Spleen (tissue), 11 donors: ENCODE measurements around the gene TMEM163. TPM values are rescaled to one million over a fixed set of nuclear protein-coding genes. Genes with fewer than 3 reads are reported as not detected.

ENCODE experiments used
- DNase-seq: peaks from one replicate; pipeline ENCODE4 v3.0.0-alpha.2; 2020
- H3K27ac ChIP-seq, 8 donors: fragments of 200-600 bp; sonication (generic) in 7 of 8; 1 replicate in 4 of 8; 2 replicates in 4 of 8; pipeline versions ENCODE4 v1.5.0 to v1.8.0; 2016 to 2021; ENCODE audit warnings: inconsistent platforms in 4 of 8, mild to moderate bottlenecking in 4 of 8, moderate library complexity in 1 of 8
- H3K27me3 ChIP-seq, 7 donors: fragments of 200-600 bp; sonication (generic) in 6 of 7; replicated peaks in 1 of 7; 1 replicate in 4 of 7; 2 replicates in 3 of 7; pipeline versions ENCODE4 v1.5.0 to v1.8.0; 2016 to 2021; ENCODE audit warnings: inconsistent platforms in 3 of 7, mild to moderate bottlenecking in 1 of 7
- H3K36me3 ChIP-seq, 6 donors: fragments of 200-600 bp; sonication (generic) in 5 of 6; 1 replicate in 4 of 6; 2 replicates in 2 of 6; pipeline versions ENCODE4 v1.5.0 to v1.8.0; 2016 to 2021; ENCODE audit warnings: inconsistent platforms in 2 of 6
- H3K4me1 ChIP-seq, 6 donors: fragments of 200-600 bp; sonication (generic) in 5 of 6; 1 replicate in 3 of 6; 2 replicates in 3 of 6; pipeline versions ENCODE4 v1.5.0 to v1.8.0; 2016 to 2021; ENCODE audit warnings: inconsistent platforms in 3 of 6
- H3K4me3 ChIP-seq, 8 donors: fragments of 200-600 bp; sonication (generic) in 7 of 8; 1 replicate in 4 of 8; 2 replicates in 4 of 8; pipeline versions ENCODE4 v1.5.0 to v1.8.0; 2016 to 2021; ENCODE audit warnings: inconsistent platforms in 4 of 8, mild to moderate bottlenecking in 4 of 8, moderate library complexity in 2 of 8
- H3K9me3 ChIP-seq, 8 donors: fragments of 200-600 bp; sonication (generic) in 7 of 8; 1 replicate in 4 of 8; 2 replicates in 4 of 8; pipeline versions ENCODE4 v1.5.0 to v1.8.0; 2016 to 2021; ENCODE audit warnings: inconsistent platforms in 4 of 8
- CTCF ChIP-seq, 11 experiments: fragments of 200-600 bp in 7 of 11; fragments of 450-650 bp in 4 of 11; sonication (generic) in 4 of 11; IDR thresholded peaks in 8 of 11; conservative IDR thresholded peaks in 3 of 11; 1 replicate in 7 of 11; 2 replicates in 4 of 11; pipeline versions ENCODE4 v1.4.0 to v1.8.0; 2016 to 2021; ENCODE audit warnings: antibody characterized with exemption in 11 of 11, inconsistent platforms in 4 of 11, mild to moderate bottlenecking in 1 of 11
- POLR2A ChIP-seq, 3 donors: fragments of 450-650 bp; IDR thresholded peaks; one replicate each; pipeline ENCODE4 v1.5.1; 2017; ENCODE audit warnings: antibody characterized with exemption in 3 of 3, mild to moderate bottlenecking in 1 of 3
- POLR2AphosphoS5 ChIP-seq, 3 donors: sonication (generic); formaldehyde crosslinking; IDR thresholded peaks; one replicate each; pipeline ENCODE4 v1.5.1; 2017; ENCODE audit warnings: antibody characterized with exemption in 3 of 3
- WGBS, 5 donors: extraction: QIAGEN DNeasy Blood & Tissue Kit in 3 of 5; methylation state at CpG; one replicate each; pipeline versions ENCODE4 v1.1.5 to v1.1.7; 2013 to 2018; 5-methylcytosine and 5-hydroxymethylcytosine counted together
- intact Hi-C: fragments of 100-400 bp; cut with DNase I; formaldehyde crosslinking; loops from one replicate; pipeline ENCODE4 v1.15.0; 2023; ENCODE audit warnings: low total_unique reads
- polyA plus RNA-seq, 3 donors: library from polyadenylated mRNA; stranded (reverse); fragments of 200-250 nt; gene quantifications; one replicate each; pipeline ENCODE4 v1.2.1, GENCODE V29; 2013
- total RNA-seq, 7 donors: library from RNA; depleted of rRNA in 3 of 7; stranded (reverse); fragments of >200 nt in 3 of 7; fragmentation: NEBNext Ultra II Directional in 4 of 7; extraction: Animal tissue kit (Norgen Biotek cat#: 25700) in 4 of 7; gene quantifications; one replicate each; pipeline versions ENCODE4 v1.1.0 to v1.2.1, GENCODE V29; 2016 to 2021
- donor health status: healthy with polysubstance abuse.
- donor health status: DM: no; HTN: no; CAD: no; lungs with moderate emphysema.
- donor health status: DM: no; HTN: no; CAD: no.
- donor health status: Bipolar disorder and iron deficiency.
- donor health status: healthy.
- donor health status: DM: no; HTN: no; CAD: no.
- donor health status: DM: yes; HTN: yes; CAD: no.

Gene TMEM163
- total and polyA plus RNA-seq, 10 donors, result 2.4 to 12.5 (median 3.7) TPM

- Histone ChIP-seq H3K36me3 (no peaks in the 10 kb centered on the region), H3K4me1 (no peaks in the 10 kb centered on the region), H3K9me3 (no peaks in the 10 kb centered on the region), H3K27me3 (no peaks in the 10 kb centered on the region), H3K27ac (no peak overlapping the region), H3K4me3 (no peak overlapping the region)
- WGBS, 5 donors, result 86 to 95% (median 92%) methylated on average over 13 of the region's 13 CpGs
- intact Hi-C loops, result no loop called here
- no peak for TF ChIP-seq POLR2AphosphoS5 (IDR thresholded peaks at IDR 0.05)
- no peak for TF ChIP-seq POLR2A (IDR thresholded peaks at IDR 0.05)
- no peak for TF ChIP-seq CTCF (IDR thresholded peaks at IDR 0.05 in 8 of 11, conservative IDR thresholded peaks at IDR 0.05 in 3 of 11)
- DNase-seq, result no peak
Measured at GRCh38 chr2:134550566-134551164, 168.1 kb downstream of the TMEM163 start.

GRCh38 chr2:134549104-134549503 is 169.7 kb downstream of the TMEM163 start:
- 83 to 95% (median 88%) methylated on average over 3 of the region's 3 CpGs for WGBS, 5 donors
- TF ChIP-seq CTCF (IDR thresholded peaks at IDR 0.05 in 8 of 11, conservative IDR thresholded peaks at IDR 0.05 in 3 of 11) (no peak), POLR2A (IDR thresholded peaks at IDR 0.05) (no peak), POLR2AphosphoS5 (IDR thresholded peaks at IDR 0.05) (no peak)
- Histone ChIP-seq H3K27ac (no peak overlapping the region), H3K4me1 (no peaks in the 10 kb centered on the region), H3K9me3 (no peaks in the 10 kb centered on the region), H3K36me3 (no peaks in the 10 kb centered on the region), H3K4me3 (no peak overlapping the region), H3K27me3 (no peaks in the 10 kb centered on the region)
- no peak for DNase-seq
- intact Hi-C loops, result no loop called here

- TF ChIP-seq CTCF (IDR thresholded peaks at IDR 0.05 in 8 of 11, conservative IDR thresholded peaks at IDR 0.05 in 3 of 11), result no peak
- no peak for TF ChIP-seq POLR2A (IDR thresholded peaks at IDR 0.05)
- Histone ChIP-seq H3K36me3 (no peaks in the 10 kb centered on the region), H3K4me1 (no peaks in the 10 kb centered on the region), H3K27ac (no peak overlapping the region), H3K9me3 (no peaks in the 10 kb centered on the region), H3K4me3 (no peak overlapping the region), H3K27me3 (no peaks in the 10 kb centered on the region)
- DNase-seq, result no peak
- intact Hi-C loops, result no loop called here
Measured at GRCh38 chr2:134540990-134541389, 177.8 kb downstream of the TMEM163 start.

GRCh38 chr2:134539981-134540380 is 178.8 kb downstream of the TMEM163 start:
- intact Hi-C loops, result no loop called here
- TF ChIP-seq POLR2A (IDR thresholded peaks at IDR 0.05) (no peak), CTCF (IDR thresholded peaks at IDR 0.05 in 8 of 11, conservative IDR thresholded peaks at IDR 0.05 in 3 of 11) (no peak), POLR2AphosphoS5 (IDR thresholded peaks at IDR 0.05) (no peak)
- no peak overlapping the region for H3K27ac ChIP-seq
- WGBS, 5 donors, result 79 to 100% (median 92%) methylated on average over 1 to 5 of the region's 5 CpGs
- no peaks in the 10 kb centered on the region for H3K27me3 ChIP-seq
- no peaks in the 10 kb centered on the region for H3K36me3 ChIP-seq
- DNase-seq, result no peak
- H3K9me3 ChIP-seq, result no peaks in the 10 kb centered on the region
- no peak overlapping the region for H3K4me3 ChIP-seq
- H3K4me1 ChIP-seq, result no peaks in the 10 kb centered on the region
